COLO668 (cell line): Measurements from ENCODE around the gene NRXN2.

ENCODE experiments used
- DNase-seq: peaks from one replicate; lab custom pipeline; 2025; ENCODE audit not compliant: unreplicated experiment; lab: John Stamatoyannopoulos, UW

The NRXN2 gene

DNA sequence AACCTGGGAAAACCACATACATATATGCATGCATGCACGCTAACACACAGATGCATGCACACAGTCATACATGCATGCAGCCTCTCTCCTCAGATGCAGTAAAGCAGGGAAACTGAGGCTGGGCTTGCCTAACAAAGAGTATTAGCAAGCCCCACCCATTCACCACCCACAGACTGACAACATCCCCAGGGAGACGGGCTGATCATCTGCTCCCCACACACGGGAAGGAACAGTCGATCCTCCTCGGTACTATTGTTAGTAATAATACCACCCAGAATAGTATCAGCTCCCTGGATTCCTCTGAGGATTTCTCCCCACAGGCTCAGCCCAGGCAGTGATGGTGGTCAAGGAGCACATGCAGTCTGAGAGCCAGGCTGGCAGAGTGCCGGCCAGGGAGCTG is 90.8 kb downstream of the NRXN2 start:
- no peak for DNase-seq

GRCh38 chr11:64631675-64632074 is 91.3 kb downstream of the NRXN2 start:
- no peak for DNase-seq

DNA sequence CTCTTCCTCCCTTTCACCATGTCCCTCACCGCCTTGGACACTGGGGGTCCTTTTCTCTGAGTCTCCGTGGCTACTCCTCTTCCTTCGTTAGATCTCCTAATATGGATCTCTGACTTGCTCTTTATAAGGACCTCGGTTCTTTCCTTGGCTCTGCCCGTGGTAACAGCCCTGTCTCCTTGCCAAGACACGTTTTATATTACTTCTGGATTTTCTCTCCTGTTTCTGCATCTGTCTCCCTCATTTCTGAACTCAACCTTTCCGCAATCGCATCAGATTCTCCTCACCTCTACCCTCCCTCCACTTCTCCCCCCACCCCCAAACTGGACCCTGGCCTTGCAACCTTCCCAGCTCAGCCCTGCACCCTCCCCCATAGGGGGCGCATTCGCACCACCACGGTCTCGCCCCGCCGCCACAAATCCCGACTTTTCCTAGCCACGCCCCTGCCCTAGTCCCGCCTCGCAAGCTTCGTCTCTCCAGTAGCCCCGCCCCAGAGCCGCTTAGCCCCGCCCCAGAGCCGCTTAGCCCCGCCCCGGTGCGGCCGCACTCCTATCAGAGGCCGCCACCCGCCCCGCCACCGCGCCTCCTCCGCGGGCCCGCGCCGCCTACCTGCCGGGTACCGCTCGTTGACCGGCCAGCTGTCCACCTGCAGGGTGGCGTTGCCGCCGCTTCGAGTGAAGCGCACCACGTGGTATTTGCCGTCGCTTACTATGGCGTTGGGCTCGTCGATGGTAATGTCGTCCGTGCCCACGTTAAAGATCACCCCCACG is 93.0 kb downstream of the NRXN2 start:
- DNase-seq: no peak

DNA sequence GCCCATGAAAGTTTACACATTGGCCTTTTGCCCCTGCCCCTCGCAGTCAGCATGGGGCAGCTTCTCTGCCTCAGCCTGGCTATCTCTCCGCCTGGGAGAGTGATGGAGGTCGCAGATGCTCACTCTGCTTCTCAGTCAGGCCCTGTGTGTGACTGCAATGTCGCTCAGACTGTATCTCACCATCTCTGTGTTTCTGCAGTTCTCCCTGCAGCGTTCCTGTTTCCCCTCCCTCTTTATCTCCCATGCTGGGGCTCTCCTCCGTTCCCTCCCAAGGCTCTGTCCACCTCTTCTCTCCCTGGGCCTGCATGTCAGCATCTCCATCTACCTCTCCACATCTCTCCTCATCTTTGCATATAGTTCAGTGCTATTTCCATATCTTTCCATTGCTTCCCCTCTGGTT is 93.9 kb downstream of the NRXN2 start:
- DNase-seq: no peak

- DNase-seq: no peak
Observed at GRCh38 chr11:64628596-64628995, 94.4 kb downstream of the NRXN2 start.

DNA sequence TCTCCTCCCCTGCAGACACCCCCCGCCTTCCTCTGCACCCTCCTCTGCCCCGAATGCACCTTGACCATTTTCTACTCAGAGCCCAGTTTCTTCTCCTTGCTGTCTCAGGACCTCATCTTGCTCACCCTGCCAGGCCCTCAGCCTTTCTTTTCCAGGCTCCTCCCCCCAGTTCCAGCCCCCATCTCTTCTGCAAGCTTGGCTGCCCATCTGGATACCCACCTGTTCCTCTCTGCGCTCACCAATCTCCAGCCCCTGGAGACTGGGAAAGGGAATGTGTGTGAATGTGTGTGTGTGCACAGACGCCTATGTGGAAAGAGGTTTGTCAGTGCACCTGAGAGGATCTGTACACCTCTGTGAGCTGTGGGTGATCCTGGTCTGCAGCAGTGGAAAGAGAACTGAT is 95.6 kb downstream of the NRXN2 start:
- no peak for DNase-seq

- no peak for DNase-seq
Observed at GRCh38 chr11:64626637-64627036, 96.4 kb downstream of the NRXN2 start.

DNA sequence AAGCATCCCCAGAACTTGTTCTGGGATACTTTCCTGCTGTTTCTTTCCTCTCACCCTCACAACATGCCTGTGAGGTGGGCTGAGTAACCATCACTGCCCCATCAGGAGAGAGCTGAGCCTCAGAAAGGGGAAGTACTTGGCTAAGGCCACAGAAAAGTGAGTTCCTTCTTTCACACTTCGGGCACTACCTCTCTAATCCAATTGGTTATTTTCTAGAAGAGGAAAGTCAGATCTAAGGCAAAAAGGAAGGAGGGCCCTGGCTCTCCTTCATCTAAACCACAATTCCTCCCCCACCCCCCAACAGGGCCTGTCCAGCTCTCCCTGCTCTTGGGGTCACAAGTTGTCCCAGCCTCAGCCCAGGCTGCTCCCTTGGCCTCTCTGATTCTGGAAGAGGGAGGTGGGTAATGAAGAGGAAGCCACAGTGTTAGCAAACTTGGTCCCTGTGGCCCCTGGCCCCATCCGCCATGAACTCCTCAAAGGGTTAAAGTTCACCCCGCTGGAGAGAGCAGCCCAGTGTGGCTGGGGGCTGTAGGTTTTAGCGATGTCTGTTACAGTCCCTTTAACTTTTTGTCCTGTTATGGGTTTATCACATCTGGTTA is 98.0 kb downstream of the NRXN2 start:
- no peak for DNase-seq

GRCh38 chr11:64622681-64623080 is 100.3 kb downstream of the NRXN2 start:
- no peak for DNase-seq

DNA sequence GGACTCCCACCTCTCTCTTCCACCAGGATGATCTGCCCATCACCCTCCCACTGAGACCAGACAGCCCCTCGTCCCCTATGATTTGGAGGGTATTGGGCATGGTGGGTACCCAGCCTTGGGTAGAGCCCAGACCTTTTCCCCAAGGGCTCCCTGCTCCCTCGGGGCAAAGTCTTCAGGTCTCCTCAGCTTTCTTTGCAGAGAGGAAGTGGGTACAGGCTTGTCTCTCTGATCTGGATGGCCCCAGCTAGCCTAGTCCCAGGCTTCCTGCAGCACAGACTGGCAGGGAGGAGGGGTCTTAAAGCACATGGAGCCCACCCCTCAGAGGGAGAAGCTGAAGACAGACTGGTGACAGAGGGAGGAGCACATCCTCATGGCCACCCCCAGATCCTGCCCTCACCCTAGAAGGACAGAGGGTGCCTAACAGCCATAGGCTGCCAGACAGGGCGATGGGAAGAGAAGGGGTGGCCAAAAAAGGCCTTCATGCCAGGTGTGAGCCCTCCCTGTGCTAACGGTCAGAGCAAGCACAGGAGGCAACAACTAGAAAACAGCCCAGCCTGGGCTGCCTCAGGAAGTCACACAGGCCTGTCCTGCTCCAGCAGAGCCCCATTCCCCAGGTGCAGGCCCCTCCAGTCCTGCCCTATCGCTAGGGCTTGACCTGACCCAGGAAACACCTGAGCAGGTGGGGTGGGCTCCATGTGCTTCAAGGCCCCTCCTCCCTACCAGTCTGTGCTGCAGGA is 101.5 kb downstream of the NRXN2 start:
- DNase-seq: no peak

DNA sequence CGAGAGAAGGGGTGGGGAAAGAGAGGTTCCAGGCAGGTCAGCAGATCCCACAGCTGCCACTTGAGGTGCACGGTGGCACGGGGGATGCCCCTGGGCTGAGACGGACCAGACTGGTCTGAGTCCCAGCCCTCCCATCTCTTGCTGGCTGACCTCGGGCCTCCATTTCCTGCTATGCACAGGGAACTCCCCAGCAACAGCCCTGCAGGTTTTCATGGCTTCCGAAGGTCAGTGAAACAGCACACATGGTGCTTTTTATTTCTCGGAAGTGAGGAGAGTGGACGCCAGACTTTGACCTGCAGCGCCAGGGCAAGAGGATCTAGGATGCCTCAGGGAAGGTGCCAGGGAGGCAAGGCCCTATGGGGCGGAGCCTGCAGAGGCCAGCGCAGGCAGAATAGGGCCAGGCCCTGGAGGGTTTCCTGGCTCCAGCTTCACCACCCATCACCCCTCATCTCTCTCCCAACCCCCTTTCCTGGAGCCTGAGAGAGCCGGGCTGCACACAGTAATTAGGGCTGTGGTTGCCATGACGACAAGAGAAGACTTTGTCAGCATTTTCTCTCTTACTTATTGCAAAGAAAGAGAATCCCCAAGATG is 102.5 kb downstream of the NRXN2 start:
- no peak for DNase-seq

DNA sequence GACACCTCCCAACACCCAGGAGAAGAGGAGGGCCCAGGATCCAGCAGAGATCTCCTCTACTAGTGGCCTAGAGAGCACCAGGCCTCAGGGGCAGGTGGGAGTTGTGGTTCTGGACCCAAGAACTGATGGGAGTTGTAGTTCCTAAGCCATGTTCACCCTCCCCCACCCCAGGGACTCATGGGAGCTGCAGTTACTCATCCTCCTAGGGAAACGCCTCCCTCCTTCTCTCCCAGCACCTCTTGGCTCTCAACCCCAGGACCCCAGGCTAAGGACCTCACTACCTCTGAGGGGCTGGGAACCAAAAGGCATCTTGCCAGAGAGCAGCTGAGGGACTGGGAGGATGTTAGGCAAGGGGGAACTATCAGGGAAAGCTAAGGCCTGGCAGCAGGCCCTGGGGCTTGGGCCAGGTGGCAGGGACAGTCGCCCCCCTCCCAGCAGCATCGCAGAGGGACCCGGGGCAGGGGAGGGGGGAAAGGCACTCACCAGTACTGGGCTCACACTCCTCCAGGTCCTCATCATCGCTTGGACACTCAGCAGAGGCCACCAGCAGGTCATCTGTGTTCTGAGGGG is 103.1 kb downstream of the NRXN2 start:
- DNase-seq: no peak

DNA sequence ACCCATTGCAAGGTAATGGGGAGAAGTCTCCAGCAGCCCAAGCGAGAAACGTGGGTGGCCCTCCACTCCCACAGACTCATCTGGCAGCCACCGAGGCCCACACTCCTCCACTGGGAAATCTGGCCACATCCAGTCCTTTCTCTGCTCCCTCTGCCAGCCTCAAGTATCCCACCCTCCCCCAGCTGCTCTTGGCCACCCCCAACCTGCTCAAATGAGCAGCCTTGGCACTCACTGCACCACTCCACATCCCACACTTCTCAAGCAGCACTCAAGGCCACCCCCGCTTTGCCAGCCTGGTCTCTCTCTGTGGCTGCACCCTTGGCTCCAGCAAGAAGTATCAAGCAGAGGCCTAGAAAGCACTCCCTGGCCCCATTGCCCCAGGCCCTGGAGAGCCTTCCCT is 103.8 kb downstream of the NRXN2 start:
- DNase-seq: no peak

GRCh38 chr11:64616817-64617216 is 106.2 kb downstream of the NRXN2 start:
- no peak for DNase-seq

DNA sequence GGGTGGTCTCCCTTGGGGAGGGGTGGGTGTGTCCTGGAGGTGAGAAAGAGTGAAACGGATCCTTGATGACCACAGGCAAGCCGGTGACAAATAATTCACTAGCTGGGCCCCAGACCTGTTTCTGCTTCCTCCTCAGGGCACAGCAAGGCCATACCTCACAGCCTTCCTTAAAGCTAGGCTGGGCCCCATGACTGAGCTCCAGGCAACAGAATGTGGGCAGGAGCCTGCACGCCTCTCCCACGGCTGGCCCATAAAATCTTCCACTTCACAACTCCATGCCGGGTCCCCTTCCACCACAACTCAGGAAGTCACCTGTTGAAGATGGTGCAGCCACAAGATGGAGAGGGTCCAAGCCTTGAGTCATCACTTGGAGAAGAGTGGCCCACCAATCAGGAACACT is 108.1 kb downstream of the NRXN2 start:
- DNase-seq: no peak

GRCh38 chr11:64613648-64614047 is 109.3 kb downstream of the NRXN2 start:
- DNase-seq: no peak

GRCh38 chr11:64611869-64612646 is 110.9 kb downstream of the NRXN2 start:
- DNase-seq: no peak

- DNase-seq: no peak
Observed at GRCh38 chr11:64611176-64611575, 111.8 kb downstream of the NRXN2 start.

GRCh38 chr11:64610596-64610995 is 112.4 kb downstream of the NRXN2 start:
- no peak for DNase-seq

- DNase-seq: no peak
Observed at GRCh38 chr11:64609436-64610047, 113.5 kb downstream of the NRXN2 start.
